Thoracic aorta (tissue), 2 donors: ENCODE data around the gene BDKRB2. TPM values are rescaled to one million over a fixed set of nuclear protein-coding genes. Genes with fewer than 3 reads are reported as not detected.
A peak's percentile ranks its signal among the peaks of the same experiment; 100 is the strongest.

Experiments used
- ATAC-seq: fragments of 150-250 bp; one replicate; pipeline ENCODE4 v1.8.0; 2017; ENCODE audit warnings: low read depth; ENCODE audit not compliant: insufficient number of reproducible peaks, low FRiP score
- DNase-seq: peaks from one replicate; pipeline ENCODE4 v3.0.0-alpha.2; 2020; ENCODE audit warnings: low spot score
- H3K27ac ChIP-seq, 2 donors: fragments of 200-600 bp; sonication (generic); 1 replicate in 1 of 2; 2 replicates in 1 of 2; pipeline ENCODE4 v1.5.1; 2016; ENCODE audit warnings: mild to moderate bottlenecking in 2 of 2, moderate library complexity in 2 of 2
- H3K27me3 ChIP-seq: fragments of 200-600 bp; sonication (generic); replicated peaks from 2 replicates; pipeline ENCODE4 v1.6.0; 2016; ENCODE audit warnings: mild to moderate bottlenecking; ENCODE audit not compliant: insufficient read depth
- H3K36me3 ChIP-seq: fragments of 200-600 bp; sonication (generic); one replicate; pipeline ENCODE4 v1.5.1; 2016
- H3K4me1 ChIP-seq, 2 donors: fragments of 200-600 bp; sonication (generic); 1 replicate in 1 of 2; 2 replicates in 1 of 2; pipeline versions ENCODE4 v1.5.1 to v1.6.0; 2016; ENCODE audit warnings: low read depth in 2 of 2, mild to moderate bottlenecking in 1 of 2; ENCODE audit not compliant: control insufficient read depth in 1 of 2
- H3K4me3 ChIP-seq: fragments of 200-600 bp; sonication (generic); 2 replicates; pipeline ENCODE4 v1.5.1; 2016; ENCODE audit warnings: mild to moderate bottlenecking
- H3K9me3 ChIP-seq: fragments of 200-600 bp; sonication (generic); 2 replicates; pipeline ENCODE4 v1.5.1; 2016
- total RNA-seq, 2 donors: library from RNA; depleted of rRNA; stranded (reverse); fragments of >200 nt; gene quantifications; one replicate each; pipeline versions ENCODE4 v1.1.0 to v1.2.3, GENCODE V29; 2016
- TF ChIP-seq, protein P1 (sequence below): fragments of 200-600 bp; sonication (generic); IDR thresholded peaks from one replicate; pipeline ENCODE4 v1.5.1; 2019; ENCODE audit warnings: antibody characterized with exemption

BDKRB2 gene
- total RNA-seq, 2 donors from 2014 or later: 2.6 to 14.3 TPM

DNA sequence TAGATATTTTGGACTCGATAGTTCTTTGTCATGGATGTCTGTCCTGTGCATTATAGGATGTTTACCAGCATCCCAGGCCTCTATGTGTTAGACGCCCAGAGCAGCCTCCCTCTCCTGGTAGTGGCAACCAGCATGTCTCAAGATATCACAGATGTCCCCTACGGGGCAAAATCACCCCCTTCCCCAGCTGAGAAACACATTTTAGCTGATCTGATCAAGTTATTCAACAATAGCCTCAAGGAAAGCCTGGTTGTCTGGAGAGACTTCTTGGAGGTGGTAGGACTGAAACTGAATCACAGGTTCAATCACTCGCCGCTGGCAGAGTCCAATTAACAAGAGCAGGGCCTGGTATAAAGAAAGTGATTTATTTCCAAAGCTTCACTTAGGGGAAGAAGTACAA, 69.0 kb downstream of the BDKRB2 start:
- ATAC-seq (no peak), DNase-seq (no peak)
- TF ChIP-seq, protein P1, sequence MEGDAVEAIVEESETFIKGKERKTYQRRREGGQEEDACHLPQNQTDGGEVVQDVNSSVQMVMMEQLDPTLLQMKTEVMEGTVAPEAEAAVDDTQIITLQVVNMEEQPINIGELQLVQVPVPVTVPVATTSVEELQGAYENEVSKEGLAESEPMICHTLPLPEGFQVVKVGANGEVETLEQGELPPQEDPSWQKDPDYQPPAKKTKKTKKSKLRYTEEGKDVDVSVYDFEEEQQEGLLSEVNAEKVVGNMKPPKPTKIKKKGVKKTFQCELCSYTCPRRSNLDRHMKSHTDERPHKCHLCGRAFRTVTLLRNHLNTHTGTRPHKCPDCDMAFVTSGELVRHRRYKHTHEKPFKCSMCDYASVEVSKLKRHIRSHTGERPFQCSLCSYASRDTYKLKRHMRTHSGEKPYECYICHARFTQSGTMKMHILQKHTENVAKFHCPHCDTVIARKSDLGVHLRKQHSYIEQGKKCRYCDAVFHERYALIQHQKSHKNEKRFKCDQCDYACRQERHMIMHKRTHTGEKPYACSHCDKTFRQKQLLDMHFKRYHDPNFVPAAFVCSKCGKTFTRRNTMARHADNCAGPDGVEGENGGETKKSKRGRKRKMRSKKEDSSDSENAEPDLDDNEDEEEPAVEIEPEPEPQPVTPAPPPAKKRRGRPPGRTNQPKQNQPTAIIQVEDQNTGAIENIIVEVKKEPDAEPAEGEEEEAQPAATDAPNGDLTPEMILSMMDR: no peak
- Histone ChIP-seq H3K36me3 (no peaks in the 10 kb centered on the region), H3K9me3 (peaks cover 8% of the 10 kb centered on the region), H3K27ac (no peak overlapping the region), H3K4me3 (no peak overlapping the region), H3K27me3 (no peaks in the 10 kb centered on the region), H3K4me1 (no peaks in the 10 kb centered on the region)

DNA sequence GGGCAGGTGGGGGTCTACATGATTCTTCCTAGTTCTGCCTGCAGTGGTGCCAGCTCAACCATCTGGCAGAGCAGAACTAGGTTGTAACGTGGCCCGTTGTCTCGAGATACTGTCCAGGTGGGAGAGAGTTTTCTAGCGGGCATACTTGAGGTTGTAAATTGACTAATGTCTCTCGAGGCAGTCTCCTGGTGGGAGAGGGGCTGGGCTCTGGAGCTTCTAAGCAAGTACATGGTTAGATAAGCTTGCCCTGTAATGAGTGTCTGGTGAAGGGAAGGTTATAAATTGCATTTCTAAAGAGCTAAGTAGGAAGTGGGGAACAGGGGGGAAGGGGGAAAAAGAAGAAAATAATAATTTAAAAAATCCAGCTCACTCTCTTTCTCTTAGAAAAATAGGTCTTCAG, 69.5 kb downstream of the BDKRB2 start:
- DNase-seq (no peak), ATAC-seq (no peak)
- TF ChIP-seq, protein P1: no peak
- Histone ChIP-seq H3K36me3 (no peaks in the 10 kb centered on the region), H3K9me3 (peaks cover 8% of the 10 kb centered on the region), H3K27ac (no peak overlapping the region), H3K4me1 (no peaks in the 10 kb centered on the region), H3K4me3 (no peak overlapping the region), H3K27me3 (no peaks in the 10 kb centered on the region)

DNA sequence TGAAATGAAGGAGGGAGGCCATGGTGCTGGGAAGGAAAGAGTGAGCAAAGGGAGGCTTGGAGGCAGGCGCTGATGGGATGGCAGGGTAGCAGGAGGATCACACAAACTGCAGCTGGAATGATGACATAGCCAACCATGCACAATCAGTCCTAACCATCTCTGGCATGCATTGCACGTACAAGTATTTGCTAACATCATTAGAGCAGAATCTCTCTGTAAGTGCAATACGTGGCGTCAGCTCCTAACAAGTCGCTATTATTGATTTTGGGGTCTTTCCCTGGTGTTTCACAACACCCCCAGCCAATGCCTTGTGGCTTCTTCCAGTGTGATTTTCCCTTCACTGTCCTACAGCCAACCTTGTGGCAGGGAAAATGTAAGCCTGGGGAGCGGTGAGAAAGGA, 69.9 kb downstream of the BDKRB2 start:
- H3K36me3 ChIP-seq: no peaks in the 10 kb centered on the region
- H3K9me3 ChIP-seq: peaks cover 8% of the 10 kb centered on the region
- H3K4me1 ChIP-seq: no peaks in the 10 kb centered on the region
- no peaks in the 10 kb centered on the region for H3K27me3 ChIP-seq
- ATAC-seq: no peak
- DNase-seq: no peak
- TF ChIP-seq, protein P1: no peak
- H3K4me3 ChIP-seq: no peak overlapping the region
- H3K27ac ChIP-seq: no peak overlapping the region

DNA sequence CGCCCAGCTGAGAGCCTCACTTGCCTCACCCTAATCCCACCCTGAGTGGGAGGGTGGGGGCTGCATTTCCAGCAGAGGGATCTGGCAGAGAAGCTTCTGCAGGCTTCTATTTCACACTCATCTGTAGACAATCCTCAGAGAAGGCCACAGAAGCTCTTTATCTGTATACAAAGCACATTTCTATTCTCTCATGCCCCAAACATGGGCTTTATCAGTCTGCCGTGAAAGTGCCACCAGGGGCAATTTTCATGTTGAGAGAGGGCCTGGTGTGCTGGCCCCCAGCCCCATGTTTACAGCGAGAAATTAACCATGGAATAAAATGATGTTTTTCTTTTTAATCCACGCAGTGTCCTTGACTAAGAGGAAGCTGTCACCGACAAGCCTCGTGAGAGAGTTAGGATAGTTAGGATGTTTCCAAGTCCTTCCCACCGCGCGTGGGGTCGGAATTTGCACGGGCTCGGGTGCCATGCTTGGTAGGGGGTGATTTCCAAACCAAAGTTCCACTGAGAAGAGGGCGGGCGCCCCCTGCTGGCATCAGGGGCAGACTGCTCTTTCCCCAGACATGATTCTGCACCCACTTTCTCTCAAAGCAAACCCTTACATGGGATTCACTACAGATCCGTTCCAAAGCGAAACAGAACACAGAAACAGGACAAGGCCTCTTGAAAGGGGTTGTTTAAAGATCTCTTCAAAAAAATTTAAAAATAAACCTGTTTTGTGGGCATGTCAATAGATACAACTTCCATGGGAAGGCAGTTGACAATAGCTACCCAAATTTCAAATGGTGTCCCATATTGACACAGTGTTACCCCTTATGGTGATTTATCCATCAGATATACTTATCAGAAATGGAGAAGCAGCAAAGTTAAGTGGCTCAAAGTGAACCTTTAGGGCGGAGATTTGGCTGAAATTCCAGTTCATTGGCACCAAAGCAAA, 70.8 kb downstream of the BDKRB2 start:
- DNase-seq (no peak), ATAC-seq (no peak)
- H3K27me3 ChIP-seq: no peaks in the 10 kb centered on the region
- TF ChIP-seq, protein P1: peak; percentile 77
- H3K9me3 ChIP-seq: peaks cover 8% of the 10 kb centered on the region
- H3K36me3 ChIP-seq: no peaks in the 10 kb centered on the region
- H3K4me3 ChIP-seq: no peak overlapping the region
- H3K4me1 ChIP-seq: no peaks in the 10 kb centered on the region
- H3K27ac ChIP-seq: no peak overlapping the region

DNA sequence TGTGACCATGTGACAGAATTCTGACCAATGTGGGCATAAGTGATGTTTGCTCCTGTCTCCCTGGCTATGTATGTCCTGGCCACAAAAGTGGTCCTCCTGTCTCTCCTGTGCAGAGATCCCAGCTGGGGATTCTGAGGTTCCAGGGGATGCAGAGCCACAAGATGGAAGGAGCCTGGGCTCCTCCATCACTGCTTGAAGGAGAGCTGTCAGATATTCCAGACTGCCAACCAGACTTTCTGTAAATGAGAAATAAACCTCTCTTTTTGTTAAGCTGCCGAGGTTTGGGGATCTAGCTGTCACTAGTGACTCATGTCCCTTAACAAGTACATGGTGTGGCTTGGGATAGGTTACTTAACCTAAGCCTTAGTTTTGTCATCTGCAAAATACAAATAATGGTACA, 73.3 kb downstream of the BDKRB2 start:
- H3K36me3 ChIP-seq: peaks cover 6% of the 10 kb centered on the region
- no peak overlapping the region for H3K4me3 ChIP-seq
- H3K27ac ChIP-seq: no peak overlapping the region
- H3K9me3 ChIP-seq: peaks cover 8% of the 10 kb centered on the region
- TF ChIP-seq, protein P1: no peak
- H3K4me1 ChIP-seq: no peaks in the 10 kb centered on the region
- H3K27me3 ChIP-seq: no peaks in the 10 kb centered on the region
- DNase-seq (no peak), ATAC-seq (no peak)
